A549 (cell line): ENCODE measurements around the gene DNAH17. TPM values are rescaled to one million over a fixed set of nuclear protein-coding genes. Genes with fewer than 3 reads are reported as not detected.
A peak's percentile ranks its signal among the peaks of the same experiment; 100 is the strongest.

Experiments used
- ATAC-seq, 2 experiments: fragments of 200-7000 bp in 1 of 2; fragments of >200 bp in 1 of 2; cut with Nextera tagmentation in 1 of 2; cut with Tn5 transposase in 1 of 2; 3 replicates each; pipeline versions ENCODE4 v1.8.0 to v1.9.1; 2018 to 2020; ENCODE audit warnings: mild to moderate bottlenecking in 1 of 2, moderate library complexity in 1 of 2
- CTCF ChIA-PET: fragments of 300-600 bp; sonication (Branson Sonifier 250); formaldehyde crosslinking; extraction: SDS; loops from one replicate; lab custom pipeline; 2021; ENCODE audit warnings: antibody characterized with exemption, inconsistent platforms; lab: Yijun Ruan, JAX
- POLR2A ChIA-PET: fragments of 350-600 bp; formaldehyde crosslinking; extraction: SDS; loops from one replicate; lab custom pipeline; 2021; ENCODE audit warnings: antibody characterized with exemption, inconsistent platforms; lab: Yijun Ruan, JAX
- DNase-seq, 2 experiments: peaks; one replicate each; pipeline versions ENCODE4 v3.0.0 to v3.0.0-alpha.2; 2011 to 2016; ENCODE audit warnings: low read depth in 1 of 2, low spot score in 1 of 2
- FAIRE-seq: peaks from 2 replicates; lab custom pipeline; 2011; peaks lifted over from hg19 to GRCh38; lab: Jason Lieb, UNC
- H3K27ac ChIP-seq, 2 experiments: fragments of >200 bp; sonication (Bioruptor Twin); formaldehyde crosslinking; 3 replicates each; pipeline ENCODE4 v1.5.1; 2016 to 2017
- H3K4me1 ChIP-seq: fragments of >200 bp; sonication (Bioruptor Twin); formaldehyde crosslinking; 3 replicates; pipeline ENCODE4 v1.6.1; 2016
- H3K4me2 ChIP-seq: fragments of >200 bp; sonication (Bioruptor Twin); formaldehyde crosslinking; 3 replicates; pipeline ENCODE4 v1.6.1; 2016
- H3K4me3 ChIP-seq: fragments of >200 bp; sonication (Bioruptor Twin); formaldehyde crosslinking; 3 replicates; pipeline ENCODE4 v1.5.1; 2016
- H3K9me3 ChIP-seq: fragments of >200 bp; sonication (Bioruptor Twin); formaldehyde crosslinking; 3 replicates; pipeline ENCODE4 v1.6.1; 2016
- BHLHE40 ChIP-seq: IDR thresholded peaks from 2 replicates; pipeline ENCODE4 v1.6.1; 2012; ENCODE audit warnings: low read depth, low read length, inconsistent platforms
- CBX2 ChIP-seq: fragments of 200-600 bp; sonication (generic); IDR thresholded peaks from 2 replicates; pipeline ENCODE4 v1.6.1; 2016; ENCODE audit warnings: low read depth, mild to moderate bottlenecking, borderline replicate concordance
- CBX8 ChIP-seq: fragments of 200-600 bp; sonication (generic); IDR thresholded peaks from 2 replicates; pipeline ENCODE4 v1.6.1; 2016
- CEBPB ChIP-seq, 2 experiments: fragments of >200 bp in 1 of 2; sonication (Bioruptor Twin) in 1 of 2; formaldehyde crosslinking in 1 of 2; IDR thresholded peaks; 2 replicates each; pipeline ENCODE4 v1.6.1; 2012 to 2016
- CHD2 ChIP-seq: fragments of 150-350 bp; IDR thresholded peaks from 2 replicates; pipeline ENCODE4 v1.6.1; 2014; ENCODE audit warnings: low read length; ENCODE audit not compliant: partially characterized antibody
- CHD4 ChIP-seq: fragments of 200-600 bp; sonication (generic); IDR thresholded peaks from 2 replicates; pipeline ENCODE4 v1.6.1; 2016; ENCODE audit warnings: antibody characterized with exemption, mild to moderate bottlenecking, borderline replicate concordance
- EHMT2 ChIP-seq: fragments of 200-600 bp; sonication (generic); IDR thresholded peaks from 2 replicates; pipeline ENCODE4 v1.6.1; 2016; ENCODE audit warnings: antibody characterized with exemption, low read depth, mild to moderate bottlenecking, moderate library complexity
- EP300 ChIP-seq, 2 experiments: fragments of >200 bp; sonication (Bioruptor Twin); formaldehyde crosslinking; IDR thresholded peaks; 2 replicates in 1 of 2; 3 replicates in 1 of 2; pipeline ENCODE4 v1.6.1; 2016 to 2017
- FOSB ChIP-seq: fragments of 250-450 bp; sonication (Bioruptor Pico); IDR thresholded peaks from 2 replicates; pipeline ENCODE4 v1.5.0; 2020; ENCODE audit warnings: mild to moderate bottlenecking, moderate library complexity
- FOSL2 ChIP-seq, 2 experiments: fragments of 450-650 bp in 1 of 2; fragments of >200 bp in 1 of 2; sonication (Bioruptor Twin) in 1 of 2; formaldehyde crosslinking; IDR thresholded peaks; 2 replicates each; pipeline versions ENCODE4 v1.5.0 to v1.6.1; 2016 to 2020; ENCODE audit warnings: mild to moderate bottlenecking in 1 of 2, moderate library complexity in 1 of 2
- GATA3 ChIP-seq: IDR thresholded peaks from 2 replicates; pipeline ENCODE4 v1.6.1; 2012; ENCODE audit warnings: borderline replicate concordance
- HDAC2 ChIP-seq: fragments of 200-600 bp; sonication (generic); IDR thresholded peaks from 2 replicates; pipeline ENCODE4 v1.6.1; 2016
- HEYL ChIP-seq: fragments of 250-450 bp; sonication (Bioruptor Pico); IDR thresholded peaks from 2 replicates; pipeline ENCODE4 v1.8.0; 2021; ENCODE audit warnings: mild to moderate bottlenecking, moderate library complexity
- JUN ChIP-seq, 2 experiments: fragments of >200 bp; sonication (Bioruptor Twin); formaldehyde crosslinking; IDR thresholded peaks; 2 replicates in 1 of 2; 3 replicates in 1 of 2; pipeline ENCODE4 v1.6.1; 2016 to 2017
- KDM1A ChIP-seq: fragments of 200-600 bp; sonication (generic); IDR thresholded peaks from 2 replicates; pipeline ENCODE4 v1.6.1; 2016; ENCODE audit warnings: low read depth, mild to moderate bottlenecking
- MAFK ChIP-seq: fragments of 450-650 bp; IDR thresholded peaks from 2 replicates; pipeline ENCODE4 v1.6.1; 2014; ENCODE audit not compliant: partially characterized antibody
- MYC ChIP-seq: IDR thresholded peaks from 2 replicates; pipeline ENCODE4 v1.6.1; 2012; ENCODE audit warnings: mild to moderate bottlenecking, inconsistent platforms, low read length, improper control_type of control experiment, borderline replicate concordance
- NR3C1 ChIP-seq: fragments of >200 bp; sonication (Bioruptor Twin); formaldehyde crosslinking; IDR thresholded peaks from 3 replicates; pipeline ENCODE4 v1.6.1; 2017
- PHF8 ChIP-seq: fragments of 200-600 bp; sonication (generic); IDR thresholded peaks from 2 replicates; pipeline ENCODE4 v1.6.1; 2016; ENCODE audit warnings: low read depth, mild to moderate bottlenecking, antibody characterized with exemption, moderate library complexity, borderline replicate concordance
- POLR2AphosphoS2 ChIP-seq: conservative IDR thresholded peaks from 2 replicates; pipeline ENCODE4 v1.6.1; 2012; ENCODE audit warnings: low read length, improper control_type of control experiment, inconsistent platforms
- RNF2 ChIP-seq: fragments of 200-600 bp; sonication (generic); IDR thresholded peaks from 2 replicates; pipeline ENCODE4 v1.6.1; 2016; ENCODE audit warnings: low read depth, mild to moderate bottlenecking, antibody characterized with exemption, moderate library complexity, borderline replicate concordance
- SMC3 ChIP-seq: fragments of >200 bp; sonication (Bioruptor Twin); formaldehyde crosslinking; IDR thresholded peaks from 3 replicates; pipeline ENCODE4 v1.6.1; 2018; ENCODE audit warnings: inconsistent platforms
- TP53 ChIP-seq: fragments of 250-450 bp; sonication (Bioruptor Pico); IDR thresholded peaks from 2 replicates; pipeline ENCODE4 v1.5.0; 2021; ENCODE audit warnings: mild to moderate bottlenecking, moderate library complexity
- ZFP36 ChIP-seq: fragments of 450-650 bp; IDR thresholded peaks from 2 replicates; pipeline ENCODE4 v1.6.1; 2014; ENCODE audit warnings: borderline replicate concordance; ENCODE audit not compliant: partially characterized antibody
- ZSCAN20 ChIP-seq: fragments of 250-450 bp; sonication (Bioruptor Pico); IDR thresholded peaks from 2 replicates; pipeline ENCODE4 v1.8.0; 2022; ENCODE audit warnings: mild to moderate bottlenecking, moderate library complexity
- WGBS: methylation state at CpG from one replicate; pipeline ENCODE4 v1.1.6; 2017; ENCODE audit errors: missing lambda C conversion rate; 5-methylcytosine and 5-hydroxymethylcytosine counted together
- polyA plus RNA-seq, 4 experiments: library from polyadenylated mRNA; depleted of rRNA in 3 of 4; stranded (reverse); fragments of >200 nt; fragmentation: RNase III in 1 of 4; extraction: RNeasy Plus Mini Kit Qiagen cat#74134 plus additional on column Dnase treatment in 1 of 4; gene quantifications; 2 replicates in 3 of 4; 3 replicates in 1 of 4; pipeline ENCODE4 v1.2.3, GENCODE V29; 2011 to 2017
- TF ChIP-seq, protein P1 (sequence below): IDR thresholded peaks from 2 replicates; pipeline ENCODE4 v1.6.1; 2012; ENCODE audit warnings: low read depth, borderline replicate concordance
- TF ChIP-seq, protein P2 (sequence below): fragments of 250-450 bp; sonication (Bioruptor Pico); IDR thresholded peaks from 2 replicates; pipeline ENCODE4 v1.5.0; 2020; ENCODE audit warnings: low read depth, mild to moderate bottlenecking, moderate library complexity
- TF ChIP-seq, protein P3 (sequence below): fragments of >200 bp; sonication (Bioruptor Twin); formaldehyde crosslinking; IDR thresholded peaks from 3 replicates; pipeline ENCODE4 v1.5.1; 2016

DNAH17 gene
- polyA plus RNA-seq, 2 of the 4 experiments (the other 2 are of a cell fraction) = 0.21 to 0.26 TPM

DNA sequence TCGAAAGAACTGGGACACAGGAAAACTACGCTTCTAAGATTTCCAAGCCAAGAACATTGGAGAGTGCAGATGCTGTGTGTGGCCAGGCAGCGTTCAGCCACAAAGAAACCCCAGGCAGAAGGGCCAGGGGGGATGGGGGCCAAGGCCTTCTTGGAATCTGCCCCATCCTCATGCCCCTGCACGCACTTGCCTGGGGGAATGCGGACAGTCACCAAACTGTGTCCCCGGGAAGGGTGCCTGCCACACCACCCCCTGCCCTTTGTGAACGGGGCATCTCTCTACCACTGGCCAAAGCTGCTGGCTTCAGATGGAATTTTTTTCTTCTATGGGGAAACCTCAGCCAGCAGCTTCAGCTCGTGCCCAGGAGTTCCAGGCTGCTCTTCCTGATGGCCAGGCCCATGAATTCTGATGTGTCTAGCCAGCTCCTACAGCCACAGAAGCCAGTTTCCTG, 32.0 kb upstream of the DNAH17 start:
- no peak overlapping the region for H3K4me3 ChIP-seq
- FAIRE-seq = no peak
- ChIA-PET POLR2A (no interaction called here), CTCF (interaction anchor here (0.7 to 14.1 kb wide), 5 partner anchors 16 to 114 kb away, joined by 3 to 126 read pairs (median 9); no protein-coding TSS in a partner anchor)
- ATAC-seq = no peak; a peak in 1 of 6 replicates
- H3K27ac ChIP-seq = peak overlapping the region in 1 of 2 experiments; percentile 42; a peak in 3 of 6 replicates
- H3K9me3 ChIP-seq = no peaks in the 10 kb centered on the region
- no peak for DNase-seq
- WGBS = 74% methylated on average over 8 of the region's 8 CpGs
- H3K4me2 ChIP-seq = no peak overlapping the region
- H3K4me1 ChIP-seq = 0 out of 3 replicates have a peak, but pooled peaks cover 14% of the 10 kb centered on the region
- no peak for TF ChIP-seq CHD2
- TF ChIP-seq ZSCAN20 = no peak
- no peak for TF ChIP-seq FOSL2 (IDR thresholded peaks at IDR 0.05)
- no peak for TF ChIP-seq FOSL2 (CRISPR knock-in tag; IDR thresholded peaks at IDR 0.05)
- no peak for TF ChIP-seq PHF8
- no peak for TF ChIP-seq CBX8
- no peak for TF ChIP-seq EHMT2
- no peak for TF ChIP-seq CHD4
- no peak for TF ChIP-seq KDM1A
- no peak for TF ChIP-seq SMC3
- no peak for TF ChIP-seq BHLHE40
- TF ChIP-seq ZFP36 = no peak
- TF ChIP-seq JUN (IDR thresholded peaks at IDR 0.05) = no peak
- TF ChIP-seq, protein P1, sequence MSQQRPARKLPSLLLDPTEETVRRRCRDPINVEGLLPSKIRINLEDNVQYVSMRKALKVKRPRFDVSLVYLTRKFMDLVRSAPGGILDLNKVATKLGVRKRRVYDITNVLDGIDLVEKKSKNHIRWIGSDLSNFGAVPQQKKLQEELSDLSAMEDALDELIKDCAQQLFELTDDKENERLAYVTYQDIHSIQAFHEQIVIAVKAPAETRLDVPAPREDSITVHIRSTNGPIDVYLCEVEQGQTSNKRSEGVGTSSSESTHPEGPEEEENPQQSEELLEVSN = no peak
- TF ChIP-seq MAFK = no peak
- TF ChIP-seq POLR2AphosphoS2 = no peak
- TF ChIP-seq CBX2 = no peak

DNA sequence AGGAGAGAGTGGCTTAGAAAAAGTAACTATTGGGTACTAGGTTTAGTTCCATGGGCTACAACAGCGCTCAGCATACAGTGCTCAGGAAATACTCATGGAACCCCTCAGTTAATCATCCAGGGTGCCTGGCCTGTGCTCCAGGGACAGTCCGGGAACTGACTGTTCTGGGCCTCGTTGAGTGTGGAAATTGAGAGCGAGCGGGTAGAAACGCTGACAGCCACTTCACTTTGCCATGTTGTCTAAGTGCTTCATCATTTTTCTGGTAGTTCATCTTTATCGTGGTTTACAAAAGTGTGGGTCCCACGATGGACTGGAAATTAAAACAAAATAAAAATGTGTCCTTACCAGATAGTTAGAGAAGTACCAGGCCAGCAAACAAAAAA, 31.6 kb upstream of the DNAH17 start:
- POLR2A ChIA-PET = no interaction called here
- H3K27ac ChIP-seq = no peak overlapping the region; a peak in 1 of 6 replicates
- no peak for TF ChIP-seq HEYL (CRISPR knock-in tag)
- TF ChIP-seq CHD2 = no peak
- no peak for TF ChIP-seq EP300 (IDR thresholded peaks at IDR 0.05)
- TF ChIP-seq, protein P2, sequence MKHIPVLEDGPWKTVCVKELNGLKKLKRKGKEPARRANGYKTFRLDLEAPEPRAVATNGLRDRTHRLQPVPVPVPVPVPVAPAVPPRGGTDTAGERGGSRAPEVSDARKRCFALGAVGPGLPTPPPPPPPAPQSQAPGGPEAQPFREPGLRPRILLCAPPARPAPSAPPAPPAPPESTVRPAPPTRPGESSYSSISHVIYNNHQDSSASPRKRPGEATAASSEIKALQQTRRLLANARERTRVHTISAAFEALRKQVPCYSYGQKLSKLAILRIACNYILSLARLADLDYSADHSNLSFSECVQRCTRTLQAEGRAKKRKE (CRISPR knock-in tag) = no peak
- TF ChIP-seq CHD4 = no peak
- no peak for TF ChIP-seq MAFK
- no peak for TF ChIP-seq MYC
- no peak for TF ChIP-seq FOSB (CRISPR knock-in tag)
- no peak for TF ChIP-seq NR3C1
- no peak for TF ChIP-seq CEBPB (IDR thresholded peaks at IDR 0.05)
- no peak for TF ChIP-seq KDM1A
- TF ChIP-seq JUN (IDR thresholded peaks at IDR 0.05) = no peak
- TF ChIP-seq GATA3 = no peak
- TF ChIP-seq RNF2 = no peak
- TF ChIP-seq, protein P3, sequence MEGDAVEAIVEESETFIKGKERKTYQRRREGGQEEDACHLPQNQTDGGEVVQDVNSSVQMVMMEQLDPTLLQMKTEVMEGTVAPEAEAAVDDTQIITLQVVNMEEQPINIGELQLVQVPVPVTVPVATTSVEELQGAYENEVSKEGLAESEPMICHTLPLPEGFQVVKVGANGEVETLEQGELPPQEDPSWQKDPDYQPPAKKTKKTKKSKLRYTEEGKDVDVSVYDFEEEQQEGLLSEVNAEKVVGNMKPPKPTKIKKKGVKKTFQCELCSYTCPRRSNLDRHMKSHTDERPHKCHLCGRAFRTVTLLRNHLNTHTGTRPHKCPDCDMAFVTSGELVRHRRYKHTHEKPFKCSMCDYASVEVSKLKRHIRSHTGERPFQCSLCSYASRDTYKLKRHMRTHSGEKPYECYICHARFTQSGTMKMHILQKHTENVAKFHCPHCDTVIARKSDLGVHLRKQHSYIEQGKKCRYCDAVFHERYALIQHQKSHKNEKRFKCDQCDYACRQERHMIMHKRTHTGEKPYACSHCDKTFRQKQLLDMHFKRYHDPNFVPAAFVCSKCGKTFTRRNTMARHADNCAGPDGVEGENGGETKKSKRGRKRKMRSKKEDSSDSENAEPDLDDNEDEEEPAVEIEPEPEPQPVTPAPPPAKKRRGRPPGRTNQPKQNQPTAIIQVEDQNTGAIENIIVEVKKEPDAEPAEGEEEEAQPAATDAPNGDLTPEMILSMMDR = no peak
- TF ChIP-seq TP53 (CRISPR knock-in tag) = no peak
- TF ChIP-seq HDAC2 = no peak
- TF ChIP-seq, all 56 proteins: peak for 0
- Histone ChIP-seq H3K4me3 (no peak overlapping the region), H3K4me1 (0 out of 3 replicates have a peak, but pooled peaks cover 14% of the 10 kb centered on the region), H3K4me2 (no peak overlapping the region), H3K9me3 (no peaks in the 10 kb centered on the region)
- DNase-seq = no peak
- WGBS = 90% methylated on average over 8 of the region's 8 CpGs
- CTCF ChIA-PET = interaction anchor here (0.7 to 14.1 kb wide), 3 partner anchors 15 to 114 kb away, joined by 3 to 126 read pairs (median 15); no protein-coding TSS in a partner anchor
- no peak for ATAC-seq
- FAIRE-seq = no peak
